LNCaP clone FGC (cell line): Measurements from ENCODE around the gene ALDOA.

Experiments used
- DNase-seq: peaks from one replicate; pipeline ENCODE4 v3.0.0-alpha.2; 2011; ENCODE audit warnings: low read depth
- H3K4me3 ChIP-seq: 2 replicates; pipeline ENCODE4 v1.5.1; 2011; ENCODE audit warnings: mild to moderate bottlenecking, low read depth, low read length, control low read depth
- CTCF ChIP-seq: IDR thresholded peaks from 2 replicates; pipeline ENCODE4 v1.5.1; 2012; ENCODE audit warnings: mild to moderate bottlenecking; ENCODE audit not compliant: control insufficient read depth, insufficient read depth; ENCODE audit errors: extremely low read depth

ALDOA gene

GRCh38 chr16:30085247-30085646 is 19.7 kb downstream of the ALDOA start:
- TF ChIP-seq CTCF, result no peak
- DNase-seq, result no peak
- no peak overlapping the region for H3K4me3 ChIP-seq

- H3K4me3 ChIP-seq, result no peak overlapping the region
- TF ChIP-seq CTCF, result no peak
- no peak for DNase-seq
Observed at GRCh38 chr16:30085820-30086219, 20.3 kb downstream of the ALDOA start.

DNA sequence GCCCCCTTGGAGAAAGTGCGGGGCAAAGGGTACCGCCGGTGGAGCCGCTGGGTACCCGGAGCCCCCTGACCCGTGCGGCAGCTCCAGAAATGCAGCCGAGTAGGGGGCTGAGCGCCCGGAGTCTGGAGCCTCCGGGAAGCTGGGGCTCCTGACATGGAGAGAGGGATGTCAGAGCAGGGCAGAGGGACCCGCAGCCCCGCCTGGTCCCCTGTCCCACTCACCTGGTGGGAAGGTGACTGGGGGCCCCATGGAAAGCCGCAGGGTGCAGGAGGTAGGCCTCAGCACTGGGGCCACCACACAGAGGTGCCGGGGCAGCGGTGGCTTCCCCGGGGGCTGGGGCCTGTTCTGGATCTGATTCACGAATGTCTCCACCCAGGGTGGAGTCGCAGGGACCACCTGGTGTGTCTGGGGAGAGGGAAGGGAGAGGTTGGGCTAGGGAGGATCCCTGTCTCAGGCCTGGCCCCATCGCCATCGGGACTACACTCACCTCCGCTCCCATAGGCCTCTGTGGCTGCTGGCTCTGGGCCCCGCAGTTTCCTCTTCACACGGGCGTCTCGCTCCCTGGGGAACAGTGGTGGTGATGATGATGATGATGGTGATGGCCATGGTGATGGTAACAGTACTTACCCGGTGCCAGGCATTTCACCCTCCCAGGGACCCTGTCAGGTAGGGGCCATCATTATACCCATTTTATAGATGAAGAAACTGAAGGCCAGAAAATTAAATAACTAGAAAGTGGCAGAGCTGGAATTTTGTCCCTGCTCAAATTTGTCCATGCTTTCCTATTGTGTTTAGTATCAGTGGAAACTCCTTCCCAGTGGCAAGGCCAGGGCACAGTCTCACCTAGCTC is 21.0 kb downstream of the ALDOA start:
- no peak overlapping the region for H3K4me3 ChIP-seq
- DNase-seq, result no peak
- no peak for TF ChIP-seq CTCF

GRCh38 chr16:30087181-30087898 is 21.8 kb downstream of the ALDOA start:
- TF ChIP-seq CTCF, result no peak
- H3K4me3 ChIP-seq, result no peak overlapping the region
- no peak for DNase-seq

GRCh38 chr16:30088237-30088831 is 22.8 kb downstream of the ALDOA start:
- no peak overlapping the region for H3K4me3 ChIP-seq
- TF ChIP-seq CTCF, result no peak
- DNase-seq, result no peak

- no peak for TF ChIP-seq CTCF
- no peak overlapping the region for H3K4me3 ChIP-seq
- DNase-seq, result no peak
Observed at GRCh38 chr16:30088832-30089624, 23.5 kb downstream of the ALDOA start.
